ENCODE results near the gene FBXL17. TPM values are rescaled to one million over a fixed set of nuclear protein-coding genes. Genes with fewer than 3 reads are reported as not detected.

The FBXL17 gene
- total RNA-seq, 1 experiment from 2014 or later, result 5.3 TPM

DNA sequence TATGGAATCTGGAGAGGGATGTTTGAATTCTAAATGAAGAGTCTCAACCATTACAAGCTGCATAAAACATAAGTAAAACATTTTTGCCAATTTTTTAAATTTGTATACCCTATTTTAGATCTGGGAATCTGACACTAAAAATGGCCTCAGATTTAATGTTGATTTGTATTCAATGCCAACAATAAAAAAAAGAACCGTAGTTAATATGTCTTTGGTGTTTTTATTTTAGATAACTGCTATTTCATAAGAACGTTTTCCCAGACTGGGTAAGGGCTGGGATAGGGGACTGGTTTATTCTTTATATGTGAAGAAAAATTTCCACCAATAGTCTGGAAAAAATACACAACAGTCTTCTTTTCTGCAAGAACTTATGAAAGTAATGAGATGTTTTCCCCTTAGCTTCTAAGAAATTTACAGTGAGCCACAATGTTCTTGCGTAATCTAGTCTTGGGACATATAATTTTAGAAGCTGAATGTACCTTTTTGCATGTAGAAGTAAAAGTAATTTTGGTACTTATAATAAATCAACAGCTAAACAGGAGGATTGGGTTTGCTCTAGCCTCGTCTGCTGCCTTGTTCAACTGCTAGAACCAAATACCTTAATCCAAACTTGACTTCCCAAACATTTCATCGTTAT lies 466.6 kb downstream of the FBXL17 start:
- H3K9me3 ChIP-seq (ENCODE audit: control insufficient read depth, low read depth, low read length), result no peaks in the 10 kb centered on the region
- H3K9ac ChIP-seq (ENCODE audit: extremely low read depth, insufficient read length, low read length), result no peak overlapping the region
- H3K27ac ChIP-seq (ENCODE audit: insufficient read length, low read depth, low read length), result no peak overlapping the region
- no peak overlapping the region for H3K18ac ChIP-seq (ENCODE audit: insufficient read length, low read depth, low read length)
- H2AK5ac ChIP-seq (ENCODE audit: insufficient read length, low read length), result no peak overlapping the region
- WGBS (ENCODE audit: extremely low coverage, insufficient read length, low lambda C conversion rate), result no CpG with 5 or more reads among the region's 5 CpGs
- no peak overlapping the region for H2BK5ac ChIP-seq (ENCODE audit: insufficient read length, low read length)
- no peaks in the 10 kb centered on the region for H4K20me1 ChIP-seq (ENCODE audit: control insufficient read depth, insufficient read depth, insufficient read length)
- no peak overlapping the region for H3K4me3 Mint-ChIP-seq
- H3K79me1 ChIP-seq (ENCODE audit: insufficient read depth, low read depth, low read length, poor library complexity, severe bottlenecking), result no peaks in the 10 kb centered on the region
- H3K4ac ChIP-seq (ENCODE audit: low read depth, low read length), result no peak overlapping the region
- no peak overlapping the region for H3K56ac ChIP-seq (ENCODE audit: insufficient read length, low read depth, low read length)
- no peak overlapping the region for H4K8ac ChIP-seq (replicated peaks; ENCODE audit: insufficient read length, low read depth, low read length)
- H2BK120ac ChIP-seq (ENCODE audit: low read depth, low read length, poor library complexity, severe bottlenecking), result no peak overlapping the region
- H3K79me2 ChIP-seq (ENCODE audit: insufficient read depth, low read length), result 0 out of 2 replicates have a peak, but pooled peaks cover 2% of the 10 kb centered on the region
- DNase-seq, result no peak
- H3T11ph ChIP-seq (ENCODE audit: low read length), result no peak overlapping the region
- TF ChIP-seq, protein P1, sequence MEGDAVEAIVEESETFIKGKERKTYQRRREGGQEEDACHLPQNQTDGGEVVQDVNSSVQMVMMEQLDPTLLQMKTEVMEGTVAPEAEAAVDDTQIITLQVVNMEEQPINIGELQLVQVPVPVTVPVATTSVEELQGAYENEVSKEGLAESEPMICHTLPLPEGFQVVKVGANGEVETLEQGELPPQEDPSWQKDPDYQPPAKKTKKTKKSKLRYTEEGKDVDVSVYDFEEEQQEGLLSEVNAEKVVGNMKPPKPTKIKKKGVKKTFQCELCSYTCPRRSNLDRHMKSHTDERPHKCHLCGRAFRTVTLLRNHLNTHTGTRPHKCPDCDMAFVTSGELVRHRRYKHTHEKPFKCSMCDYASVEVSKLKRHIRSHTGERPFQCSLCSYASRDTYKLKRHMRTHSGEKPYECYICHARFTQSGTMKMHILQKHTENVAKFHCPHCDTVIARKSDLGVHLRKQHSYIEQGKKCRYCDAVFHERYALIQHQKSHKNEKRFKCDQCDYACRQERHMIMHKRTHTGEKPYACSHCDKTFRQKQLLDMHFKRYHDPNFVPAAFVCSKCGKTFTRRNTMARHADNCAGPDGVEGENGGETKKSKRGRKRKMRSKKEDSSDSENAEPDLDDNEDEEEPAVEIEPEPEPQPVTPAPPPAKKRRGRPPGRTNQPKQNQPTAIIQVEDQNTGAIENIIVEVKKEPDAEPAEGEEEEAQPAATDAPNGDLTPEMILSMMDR (conservative IDR thresholded peaks at IDR 0.05), result no peak
- H4K5ac ChIP-seq (ENCODE audit: insufficient read length, low read depth, low read length), result no peak overlapping the region
- no peak overlapping the region for H3K14ac ChIP-seq (ENCODE audit: insufficient read depth, low read length)
- no peak overlapping the region for H3K23ac ChIP-seq (ENCODE audit: insufficient read length, low read depth, low read length)
- H3K27ac Mint-ChIP-seq, result no peak overlapping the region
- no peaks in the 10 kb centered on the region for H3K9me3 Mint-ChIP-seq
- H2BK20ac ChIP-seq (ENCODE audit: low read depth, low read length, poor library complexity, severe bottlenecking), result no peak overlapping the region
- no peaks in the 10 kb centered on the region; the same call in 1 of the 2 replicates for H3K4me1 ChIP-seq (ENCODE audit: insufficient read depth, low read length)
- H3K27me3 ChIP-seq (ENCODE audit: insufficient read depth, low read length), result no peaks in the 10 kb centered on the region
- no peaks in the 10 kb centered on the region for H3K36me3 Mint-ChIP-seq (ENCODE audit: insufficient read depth in 1 of 3, low read depth in 3 of 3)
- H3K4me2 ChIP-seq (ENCODE audit: insufficient read depth, insufficient read length, low read length), result no peak overlapping the region
- no peak overlapping the region for H2BK15ac ChIP-seq (ENCODE audit: low read depth, low read length)
- H3K23me2 ChIP-seq (ENCODE audit: insufficient read length, low read depth, low read length, poor library complexity, severe bottlenecking), result no peaks in the 10 kb centered on the region
- no peak overlapping the region for H2BK12ac ChIP-seq (ENCODE audit: insufficient read length, low read depth, low read length)
- no peak overlapping the region for H2AFZ ChIP-seq (ENCODE audit: low read length)
- H3K4me1 Mint-ChIP-seq, result peaks cover 7 to 9% of the 10 kb centered on the region in 2 experiments; a peak in 3 of 4 replicates
- no peak overlapping the region for H4K91ac ChIP-seq (ENCODE audit: insufficient read length, low read depth, low read length)
- no peaks in the 10 kb centered on the region for H3K27me3 Mint-ChIP-seq (ENCODE audit: low read depth)
